ELR (cell line): ENCODE measurements around the gene LDHD.

ENCODE experiments used
- DNase-seq: peaks from one replicate; pipeline ENCODE4 v3.0.0-alpha.2; 2015; ENCODE audit warnings: low read depth

Gene LDHD

GRCh38 chr16:75114179-75114945 lies 2.2 kb downstream of the LDHD start:
- no peak for DNase-seq

- no peak for DNase-seq
Measured at GRCh38 chr16:75113541-75114121, 2.9 kb downstream of the LDHD start.

- no peak for DNase-seq
Measured at GRCh38 chr16:75112734-75113491, 3.7 kb downstream of the LDHD start.

DNA sequence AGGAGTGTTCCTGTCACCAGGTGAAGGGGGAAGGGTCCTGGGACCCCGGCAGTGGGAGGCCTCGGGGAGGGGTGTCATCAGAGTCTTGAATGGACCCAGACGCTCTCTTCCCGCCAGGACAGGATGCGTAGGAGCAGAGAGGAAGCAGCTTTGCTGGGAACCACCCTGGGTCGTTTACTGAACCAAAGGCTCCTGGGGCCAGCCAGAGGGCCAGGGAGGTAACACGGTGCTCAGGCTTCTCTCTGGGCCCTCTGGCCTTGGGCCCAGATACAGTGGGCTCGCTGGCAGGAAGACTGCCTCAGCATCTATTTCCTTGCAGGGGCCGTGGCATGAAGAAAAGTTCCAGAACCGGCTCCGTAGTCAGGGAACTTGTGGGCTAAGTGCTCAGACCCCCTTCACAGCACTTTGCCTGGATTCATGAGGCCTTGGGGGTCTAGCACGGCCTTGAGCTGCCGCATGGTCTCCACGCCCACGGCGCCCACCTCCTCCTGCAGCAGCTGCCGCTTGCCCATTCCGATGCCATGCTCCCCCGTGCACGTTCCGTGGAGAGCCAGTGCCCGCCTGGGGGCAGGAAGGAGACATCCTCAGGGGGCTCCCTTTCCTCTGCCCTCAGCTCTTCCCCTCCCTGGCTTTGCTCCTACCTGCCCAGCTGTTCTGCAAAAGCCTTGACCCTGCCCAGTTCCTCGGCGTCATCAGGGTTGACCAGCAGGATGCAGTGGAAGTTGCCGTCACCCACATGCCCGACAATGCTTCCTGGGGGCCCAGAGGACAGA lies 4.4 kb downstream of the LDHD start:
- no peak for DNase-seq

DNA sequence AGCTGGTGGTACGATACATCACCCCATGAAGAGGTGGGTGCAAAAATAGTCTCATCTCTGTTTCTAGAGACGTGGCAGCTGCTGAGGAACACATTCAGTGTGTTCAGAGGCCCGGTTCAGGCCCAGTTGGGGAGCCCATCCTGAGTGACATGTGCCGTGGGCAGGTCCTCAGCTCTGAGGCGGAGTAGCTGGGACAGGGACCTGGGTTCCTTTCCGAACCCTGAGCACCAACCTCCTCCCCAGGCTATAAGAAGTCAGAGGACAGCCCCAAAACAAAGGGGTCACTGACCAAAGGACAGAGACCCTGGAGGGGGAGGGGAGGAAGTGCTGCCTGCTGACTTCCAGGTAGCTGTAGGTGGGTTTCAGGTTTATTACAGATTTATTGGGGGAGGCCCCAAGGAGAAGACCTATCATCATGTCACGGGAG lies 5.1 kb downstream of the LDHD start:
- DNase-seq, result no peak

GRCh38 chr16:75110637-75111513 lies 5.7 kb downstream of the LDHD start:
- DNase-seq, result peak; percentile 94

DNA sequence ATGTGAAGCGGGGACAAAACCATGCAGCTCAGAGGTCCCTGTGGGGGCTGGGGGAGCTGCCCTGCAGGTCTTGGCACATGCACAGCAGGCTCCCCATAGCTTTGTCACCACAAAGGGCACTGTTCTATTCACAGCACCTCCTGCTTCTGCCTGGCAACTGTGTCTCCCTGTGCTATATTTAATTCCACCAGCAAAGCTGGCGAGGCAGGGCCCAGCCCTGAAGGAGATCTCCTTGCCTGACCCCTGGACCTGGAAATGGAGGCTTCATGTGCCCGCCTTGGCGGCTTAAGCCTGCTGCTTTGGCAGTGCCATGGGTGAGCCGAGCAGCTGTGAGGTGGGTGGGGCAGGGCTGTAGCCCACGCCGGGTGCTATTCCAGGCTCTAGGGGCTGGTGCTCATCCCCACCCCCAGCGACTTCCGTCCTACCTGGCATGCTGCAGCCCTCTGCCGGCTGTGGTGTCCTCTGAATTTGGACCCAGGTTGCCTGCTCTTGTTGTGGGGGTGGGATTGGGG lies 6.8 kb downstream of the LDHD start:
- DNase-seq, result no peak

GRCh38 chr16:75108792-75109731 lies 7.5 kb downstream of the LDHD start:
- peak; percentile 96 for DNase-seq

GRCh38 chr16:75107505-75107904 lies 9.1 kb downstream of the LDHD start:
- DNase-seq, result no peak

DNA sequence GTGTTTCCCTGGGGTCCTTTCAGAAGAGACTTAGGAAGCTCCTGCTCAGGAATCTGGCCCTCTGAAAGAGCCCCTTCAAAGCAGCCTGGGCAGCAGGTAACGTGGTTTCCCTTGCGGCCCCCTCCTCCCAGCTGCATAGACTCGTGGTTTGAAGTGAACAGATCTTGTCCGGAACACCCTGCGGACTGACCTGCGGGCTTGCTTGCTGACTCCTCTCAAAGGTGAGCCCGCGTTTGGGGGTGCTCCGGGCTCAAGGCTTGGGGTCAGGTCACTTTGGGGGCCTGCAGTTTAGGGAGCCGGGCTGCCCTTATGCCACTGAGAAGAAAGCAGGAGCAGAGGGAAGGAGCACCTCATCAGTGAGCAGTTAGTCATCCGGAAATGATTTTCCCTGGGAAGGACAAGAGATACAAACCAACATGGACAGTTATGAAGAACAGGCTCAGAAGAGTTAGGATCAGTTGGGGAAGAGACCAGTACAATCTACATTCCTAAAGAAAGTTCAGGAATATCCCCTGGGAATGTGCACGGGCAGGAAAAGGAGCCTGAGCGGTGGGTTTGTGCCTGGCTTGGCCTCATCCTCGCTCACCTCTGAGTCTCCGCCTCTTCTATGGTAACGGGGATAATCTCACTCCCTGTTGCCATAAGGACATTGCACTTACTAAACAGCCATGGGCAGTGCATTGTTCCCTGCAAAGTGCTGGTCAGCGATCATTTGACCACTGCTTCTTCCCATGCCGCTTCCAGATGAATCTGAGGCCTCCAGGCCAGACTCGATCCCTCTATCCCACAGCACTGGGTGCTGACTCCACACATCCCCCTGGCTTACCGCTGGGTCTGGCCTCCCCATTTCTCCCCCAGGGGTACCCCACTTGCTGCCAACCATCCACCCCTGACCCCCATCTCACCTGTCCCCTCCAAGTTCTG lies 10.0 kb downstream of the LDHD start:
- no peak for DNase-seq

DNA sequence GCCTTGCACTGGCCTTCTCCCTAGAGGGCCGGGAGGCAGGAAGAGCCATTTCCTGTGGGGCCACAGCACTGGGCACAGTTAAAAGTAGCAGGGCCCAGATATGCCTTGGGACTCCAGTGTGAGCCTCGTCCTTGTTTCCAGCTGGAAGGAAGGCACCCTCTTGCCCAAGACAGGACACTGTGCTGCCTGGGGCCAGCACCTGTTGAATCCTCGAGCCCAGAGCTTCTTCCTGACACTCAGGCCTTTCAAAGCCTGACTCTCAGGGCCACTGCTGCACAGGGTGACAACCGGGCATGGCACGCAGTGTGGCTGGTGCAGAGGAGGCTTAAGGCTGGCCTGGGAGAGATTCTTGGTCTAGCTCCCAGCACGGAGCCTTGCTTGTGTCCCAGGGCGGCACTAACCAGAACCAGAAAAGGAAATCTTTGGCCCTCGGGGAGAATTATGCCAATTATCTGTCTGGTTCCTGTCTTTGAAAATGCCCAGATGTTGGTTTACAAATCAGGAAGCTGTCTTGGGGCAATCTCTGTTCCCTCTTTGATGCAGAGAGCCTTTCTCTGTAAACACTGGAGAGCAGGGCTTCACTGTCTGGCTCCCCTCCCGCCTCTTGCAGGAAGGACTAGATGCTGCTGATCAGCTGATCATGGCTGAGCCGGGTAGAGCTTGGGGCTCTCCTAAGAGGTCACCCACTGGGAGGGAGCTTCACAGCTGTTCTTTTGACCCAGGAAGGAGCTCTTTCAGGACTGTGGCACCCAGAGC lies 11.1 kb downstream of the LDHD start:
- no peak for DNase-seq

GRCh38 chr16:75104836-75105235 lies 11.7 kb downstream of the LDHD start:
- no peak for DNase-seq

- DNase-seq, result no peak
Measured at GRCh38 chr16:75103994-75104393, 12.6 kb downstream of the LDHD start.

- DNase-seq, result no peak
Measured at GRCh38 chr16:75102595-75102994, 14.0 kb downstream of the LDHD start.

GRCh38 chr16:75101635-75102034 lies 14.9 kb downstream of the LDHD start:
- no peak for DNase-seq

- DNase-seq, result no peak
Measured at GRCh38 chr16:75100603-75100990, 16.0 kb downstream of the LDHD start.

GRCh38 chr16:75099738-75100602 lies 16.6 kb downstream of the LDHD start:
- DNase-seq, result peak; percentile 31
